Stimulated activated CD4-positive, alpha-beta T cell treated with anti-CD3 and anti-CD28 coated beads, Interleukin-1b, Interleukin-23, amount 100 ng/mL, for 48 hours (primary cell): ENCODE data around the gene H2BW2.
"Not testable (repeated sequence)": the region's sequence is repeated elsewhere in the genome, so short reads cannot be mapped to it uniquely, and the experiment has no call there.

Source experiments
- DNase-seq: peaks from one replicate; pipeline ENCODE4 v3.0.0-alpha.2; 2020

H2BW2 gene

DNA sequence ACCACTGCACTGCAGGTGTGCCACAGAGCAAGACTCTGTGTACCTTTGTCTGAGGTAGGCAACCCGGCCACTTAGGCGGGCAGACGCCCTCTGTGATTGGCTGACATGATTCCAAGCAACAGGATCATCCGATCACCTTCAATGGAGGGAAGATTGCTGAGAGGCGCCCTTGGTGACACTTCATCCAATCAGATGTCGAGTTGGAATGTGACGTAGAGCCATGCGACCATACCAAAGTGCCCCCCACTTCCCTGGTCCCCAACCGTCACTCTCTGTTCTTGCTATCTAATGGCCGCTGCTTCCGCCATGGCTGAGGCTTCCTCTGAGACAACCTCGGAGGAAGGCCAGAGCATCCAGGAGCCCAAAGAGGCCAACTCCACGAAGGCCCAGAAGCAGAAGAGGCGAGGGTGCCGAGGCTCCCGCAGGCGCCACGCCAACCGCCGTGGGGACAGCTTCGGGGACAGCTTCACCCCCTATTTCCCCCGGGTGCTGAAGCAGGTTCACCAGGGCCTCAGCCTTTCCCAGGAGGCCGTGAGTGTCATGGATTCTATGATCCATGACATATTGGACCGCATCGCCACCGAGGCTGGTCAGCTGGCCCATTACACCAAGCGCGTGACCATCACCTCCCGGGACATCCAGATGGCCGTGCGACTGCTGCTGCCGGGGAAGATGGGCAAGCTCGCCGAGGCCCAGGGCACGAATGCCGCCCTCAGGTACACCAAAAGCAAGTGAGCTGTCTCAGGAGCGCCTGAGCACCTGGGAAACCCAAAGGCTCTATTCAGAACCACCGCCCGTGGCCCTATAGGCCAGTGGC is at the start of gene H2BW2:
H2BW2 (plus strand) TSS at position 268 of the 817 bp plus-strand sequence; CDS start at position 307, 39 bp downstream.
- DNase-seq: no peak

DNA sequence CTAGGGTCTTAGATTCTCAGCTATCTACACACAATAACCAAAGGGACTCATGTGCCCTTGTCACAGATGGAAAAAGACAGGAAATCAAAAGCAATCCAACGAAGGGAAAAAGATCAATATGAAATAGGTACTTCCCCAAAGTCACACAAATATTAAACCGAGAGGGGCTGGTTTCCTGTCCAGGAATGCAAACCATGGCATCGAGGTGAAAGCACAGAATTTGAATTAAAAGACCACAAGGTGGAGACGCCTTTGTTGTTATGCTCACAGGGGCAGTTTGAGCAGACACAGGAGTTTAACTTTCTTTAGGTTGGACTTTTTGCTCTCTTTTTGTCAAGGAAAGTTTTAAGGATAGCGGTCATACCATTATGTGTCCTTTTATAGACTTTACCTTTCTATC is 40.5 kb upstream of the H2BW2 start:
- no peak for DNase-seq

- no peak for DNase-seq
Observed at GRCh38 chrX:104008831-104009230, 30.9 kb upstream of the H2BW2 start.

DNA sequence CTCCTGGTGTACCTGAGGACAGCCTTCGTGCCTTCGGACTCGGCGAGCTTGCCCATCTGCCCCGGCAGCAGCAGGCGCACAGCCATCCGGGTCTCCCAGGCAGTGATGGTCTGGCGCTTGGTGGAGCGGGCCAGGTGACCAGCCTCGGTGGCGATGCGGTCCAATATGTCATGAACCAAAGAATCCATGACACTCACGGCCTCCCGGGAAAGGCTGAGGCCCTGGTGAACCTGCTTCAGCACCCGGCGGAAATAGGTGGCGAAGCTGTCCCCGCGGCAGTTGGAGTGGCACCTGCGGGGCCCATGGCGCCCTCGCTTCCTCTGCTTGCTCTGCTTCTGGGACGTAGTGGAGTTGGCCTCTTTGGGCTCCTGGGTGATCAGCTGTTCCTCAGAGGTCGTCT is 26.6 kb upstream of the H2BW2 start:
- no peak for DNase-seq

GRCh38 chrX:104013606-104014005 is 26.1 kb upstream of the H2BW2 start, which contains the start of gene H2BW1:
TSS of gene H2BW1 (minus strand) at chrX:104013708. CDS start at chrX:104013576, 132 bp downstream.
- no peak for DNase-seq

- not testable (repeated sequence) for DNase-seq
Observed at GRCh38 chrX:104015576-104015975, 24.2 kb upstream of the H2BW2 start.

DNA sequence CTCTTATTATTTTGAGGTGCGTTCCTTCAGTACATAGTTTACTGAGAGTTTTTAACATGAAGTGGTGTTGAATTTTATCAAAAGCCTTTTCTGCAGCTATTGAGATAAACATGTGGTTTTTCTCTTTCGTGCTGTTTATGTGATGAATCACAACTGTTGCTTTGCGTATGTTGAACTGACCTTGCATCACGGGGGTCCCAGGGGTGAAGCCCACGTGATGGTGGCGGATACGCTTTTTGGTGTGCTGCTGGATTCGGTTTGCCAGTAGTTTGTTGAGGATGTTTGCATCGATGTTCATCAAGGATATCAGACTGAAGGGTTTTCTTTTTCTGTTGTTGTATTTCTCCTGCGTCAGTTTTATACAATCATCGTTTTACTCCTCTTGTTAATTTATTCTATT is 21.6 kb upstream of the H2BW2 start:
- no peak for DNase-seq

GRCh38 chrX:104041003-104041402 is 1.2 kb downstream of the H2BW2 start:
- DNase-seq: no peak

DNA sequence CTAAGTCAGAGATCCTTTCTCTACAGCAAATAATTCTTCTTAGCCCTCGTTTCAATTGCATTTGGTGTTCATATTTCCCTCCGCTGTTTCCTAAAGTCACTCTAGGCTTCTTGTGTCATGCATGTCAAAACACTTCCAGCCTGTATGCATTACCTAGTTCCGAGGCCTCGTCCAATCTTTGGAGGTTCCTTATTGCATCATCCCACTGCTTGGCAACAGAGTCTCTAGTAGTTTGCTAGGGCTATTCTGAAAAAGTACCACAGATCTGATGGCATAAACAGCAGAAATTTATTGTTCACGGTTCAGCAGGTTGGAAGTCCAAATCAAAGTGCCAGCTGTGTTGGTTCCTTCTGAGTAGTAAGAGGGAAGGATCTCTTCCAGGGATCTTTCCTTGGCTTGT is 5.9 kb downstream of the H2BW2 start:
- DNase-seq: no peak

GRCh38 chrX:104047171-104047570 is 7.4 kb downstream of the H2BW2 start:
- DNase-seq: no peak

GRCh38 chrX:104054956-104055355 is 15.2 kb downstream of the H2BW2 start:
- not testable (repeated sequence) for DNase-seq

- not testable (repeated sequence) for DNase-seq
Observed at GRCh38 chrX:104062636-104063035, 22.9 kb downstream of the H2BW2 start.

DNA sequence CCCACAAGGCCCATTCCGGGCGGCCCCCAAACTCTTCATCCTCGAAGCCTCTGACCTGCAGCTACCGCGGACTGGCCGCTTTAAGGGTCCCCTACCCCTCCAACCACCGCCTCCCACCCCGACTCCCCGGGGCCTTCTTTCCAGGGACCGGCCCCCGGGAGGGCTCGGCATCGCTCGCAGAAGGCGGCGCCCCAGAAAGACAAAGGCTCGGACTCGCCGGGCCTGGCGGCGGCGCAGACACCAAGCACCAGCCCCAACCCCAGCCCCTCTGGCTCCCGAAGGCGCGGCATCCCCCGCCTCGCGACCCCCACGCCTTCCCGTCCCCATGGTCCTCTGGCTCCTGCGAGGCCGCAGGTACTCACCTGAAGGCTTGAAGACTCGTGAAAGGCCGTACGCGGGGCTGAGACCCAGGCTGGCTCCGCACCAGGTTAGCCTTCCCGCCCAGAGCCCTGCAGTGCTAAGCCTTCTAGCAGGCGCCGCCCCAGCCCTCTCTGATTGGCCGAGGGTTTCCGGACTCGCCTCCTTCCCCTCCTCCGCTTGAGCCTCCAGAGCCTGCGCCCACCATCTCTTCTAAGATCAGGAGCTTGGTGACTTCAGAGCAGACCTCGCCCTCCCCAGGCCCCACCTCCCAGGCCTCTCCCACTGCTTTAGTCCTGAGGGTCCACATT is 36.2 kb downstream of the H2BW2 start, which contains the start of gene TMSB15C:
TMSB15C (minus strand) TSS at position 459 of the 668 bp plus-strand sequence.
- DNase-seq: not testable (repeated sequence)

DNA sequence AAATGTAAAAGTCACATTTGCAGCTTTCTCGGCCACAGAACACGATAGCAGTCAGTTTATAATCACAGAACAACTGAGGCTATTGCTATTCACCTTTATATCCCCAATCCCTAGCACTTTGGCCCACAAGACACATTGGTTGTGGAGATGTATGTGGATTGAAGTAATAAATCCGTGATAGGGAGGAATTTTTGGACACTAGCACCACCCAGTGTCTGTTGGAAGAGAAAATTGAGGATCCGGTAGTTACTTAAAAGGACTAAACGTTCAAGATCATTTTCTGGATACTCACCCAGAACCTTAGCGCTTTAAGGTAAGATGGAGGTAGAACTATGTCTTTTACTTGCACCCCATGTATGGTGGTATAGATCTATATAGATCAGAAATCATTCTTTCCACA is 38.1 kb downstream of the H2BW2 start:
- not testable (repeated sequence) for DNase-seq

- no peak for DNase-seq
Observed at GRCh38 chrX:104084063-104084462, 44.3 kb downstream of the H2BW2 start.

DNA sequence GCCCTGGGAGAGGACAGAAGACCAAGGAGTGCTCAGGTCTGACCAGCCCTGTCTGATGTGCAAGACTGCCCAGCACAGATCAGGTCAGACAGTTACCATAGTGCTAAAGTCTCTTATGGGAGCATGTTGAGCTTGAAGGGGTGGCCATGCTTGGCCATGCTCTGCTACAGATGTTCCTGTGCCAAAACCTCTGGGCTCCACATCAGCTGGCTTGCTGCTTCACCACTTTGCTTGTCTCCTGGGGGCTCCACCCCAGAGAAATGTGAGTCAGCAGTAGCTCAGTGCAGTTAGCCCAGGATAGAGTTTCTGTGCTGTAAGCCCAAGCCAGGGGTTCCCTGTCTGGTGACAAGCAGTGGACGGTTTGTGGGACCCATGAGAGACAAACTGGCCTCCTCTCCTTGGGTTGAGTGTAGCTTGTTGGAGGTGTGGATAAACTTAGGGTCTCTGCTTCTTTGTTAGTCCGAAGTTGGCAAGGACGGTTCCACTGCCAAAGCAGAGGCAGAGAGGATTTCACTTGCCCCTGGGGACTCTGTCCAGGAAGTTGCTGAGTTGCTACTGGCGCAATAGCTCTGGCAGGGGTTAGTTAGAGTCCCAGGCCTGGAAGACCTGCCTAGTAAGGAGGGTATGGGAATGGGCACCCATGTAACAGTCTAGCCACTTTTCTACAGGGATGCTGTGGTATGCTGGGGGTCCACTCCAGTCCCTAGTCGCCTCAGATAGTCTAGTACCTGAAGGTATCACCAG is 45.0 kb downstream of the H2BW2 start:
- no peak for DNase-seq

DNA sequence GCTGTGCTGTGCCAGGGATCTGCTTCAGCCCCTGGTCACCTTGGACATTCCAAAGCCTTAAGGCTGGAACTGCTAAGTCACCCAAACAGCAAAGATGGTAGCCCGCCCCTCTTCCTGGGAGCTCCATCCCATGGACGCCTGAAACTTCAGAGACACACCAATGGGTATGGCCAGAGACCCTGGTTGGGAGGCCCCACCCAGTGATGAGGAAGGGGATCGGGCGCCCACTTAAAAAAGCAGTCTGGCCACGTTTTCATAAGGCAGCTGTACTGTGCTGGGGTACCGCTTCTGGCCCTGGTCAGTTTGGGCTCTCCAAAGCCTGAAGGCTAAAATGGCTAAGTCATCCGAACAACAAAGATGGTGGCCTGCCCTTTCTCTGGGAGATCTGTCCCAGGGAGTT is 45.7 kb downstream of the H2BW2 start:
- no peak for DNase-seq

- no peak for DNase-seq
Observed at GRCh38 chrX:104085919-104086318, 46.2 kb downstream of the H2BW2 start.
